GM19193 (cell line): Measurements from ENCODE around the gene CD7.

Experiments
- POLR2A ChIP-seq: IDR thresholded peaks from 4 replicates; pipeline ENCODE4 v1.6.1; 2011; ENCODE audit not compliant: insufficient read depth, insufficient read length; ENCODE audit errors: extremely low read depth

CD7 gene

GRCh38 chr17:82314727-82315605 is 2.4 kb downstream of the CD7 start:
- no peak for TF ChIP-seq POLR2A

- TF ChIP-seq POLR2A: no peak
Measured at GRCh38 chr17:82314012-82314726, 3.2 kb downstream of the CD7 start.

GRCh38 chr17:82313195-82314011 is 4.0 kb downstream of the CD7 start:
- no peak for TF ChIP-seq POLR2A

- TF ChIP-seq POLR2A: no peak
Measured at GRCh38 chr17:82311971-82312370, 5.4 kb downstream of the CD7 start.

GRCh38 chr17:82310877-82311276 is 6.5 kb downstream of the CD7 start:
- no peak for TF ChIP-seq POLR2A

GRCh38 chr17:82309656-82310570 is 7.5 kb downstream of the CD7 start:
- no peak for TF ChIP-seq POLR2A

- TF ChIP-seq POLR2A: no peak
Measured at GRCh38 chr17:82305727-82306300, 11.6 kb downstream of the CD7 start.

GRCh38 chr17:82304826-82305726 is 12.3 kb downstream of the CD7 start:
- TF ChIP-seq POLR2A: no peak

- no peak for TF ChIP-seq POLR2A
Measured at GRCh38 chr17:82303944-82304808, 13.2 kb downstream of the CD7 start.

GRCh38 chr17:82302991-82303943 is 14.1 kb downstream of the CD7 start:
- TF ChIP-seq POLR2A: no peak

GRCh38 chr17:82302568-82302963 is 14.8 kb downstream of the CD7 start:
- no peak for TF ChIP-seq POLR2A

- no peak for TF ChIP-seq POLR2A
Measured at GRCh38 chr17:82301916-82302567, 15.4 kb downstream of the CD7 start.
